ENCODE data around the gene POU3F2. TPM values are rescaled to one million over a fixed set of nuclear protein-coding genes. Genes with fewer than 3 reads are reported as not detected.

The POU3F2 gene
- total and polyA plus RNA-seq, 2 of the 13 experiments (the other 11 are each of a cell fraction or from before 2014, with no cell fraction given), result not detected

DNA sequence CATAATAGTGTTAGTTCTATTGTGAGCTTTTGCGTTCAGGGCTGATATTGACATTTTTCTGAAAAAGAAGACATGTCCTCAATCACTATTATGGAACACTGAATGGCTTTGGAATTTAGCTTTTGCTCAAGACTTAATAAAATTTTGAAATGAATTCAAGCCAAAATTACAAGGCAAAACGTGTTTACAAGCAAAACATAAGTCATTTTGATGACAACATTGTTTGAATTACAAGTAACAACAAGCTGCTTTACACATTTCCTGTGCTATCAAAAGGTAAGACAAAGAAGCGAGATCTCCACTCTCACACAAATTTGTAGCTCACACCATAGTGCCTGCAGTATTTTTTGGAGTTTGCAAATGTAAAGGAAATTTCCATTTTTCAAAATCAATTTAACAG is 37.4 kb downstream of the POU3F2 start:
- FAIRE-seq, result no peak
- 98% methylated on average over 3 of the region's 3 CpGs for WGBS (ENCODE audit: low lambda C conversion rate)
- Histone ChIP-seq H3K4me1 (ENCODE audit: insufficient read depth, low read length) (no peaks in the 10 kb centered on the region), H3K9ac (ENCODE audit: insufficient read depth, low read depth, low read length) (no peak overlapping the region), H3K36me3 (replicated peaks in 1 of 2; ENCODE audit: control insufficient read depth in 1 of 2, insufficient read depth in 2 of 2, low read length in 2 of 2) (peaks cover 3 to 4% of the 10 kb centered on the region in 2 experiments; a peak in 1 of 5 replicates), H4K20me1 (ENCODE audit: insufficient read depth, low read length) (no peaks in the 10 kb centered on the region), H3K27ac (ENCODE audit: extremely low read length, insufficient read depth, low read length) (no peak overlapping the region), H2AFZ (ENCODE audit: low read length) (no peak overlapping the region), H3K4me2 (ENCODE audit: low read depth, low read length) (no peak overlapping the region), H3K4me3 (replicated peaks in 1 of 3; ENCODE audit: insufficient read depth in 1 of 3, low read depth in 2 of 3, low read length in 3 of 3) (no peak overlapping the region), H3K79me2 (ENCODE audit: insufficient read depth, low read length) (no peaks in the 10 kb centered on the region), H3K9me3 (ENCODE audit: low read length) (no peaks in the 10 kb centered on the region), H3K27me3 (ENCODE audit: control insufficient read depth in 1 of 2, insufficient read depth in 2 of 2, low read length in 2 of 2) (no peaks in the 10 kb centered on the region)
- in situ Hi-C loops (cut with HindIII; ENCODE audit: extremely low pct_ligation_motif_present, low pct_unique_long_range_greater_than_20kb), result no loop called here
- intact Hi-C loops (cut with micrococcal nuclease; ENCODE audit: unreplicated experiment), result no loop called here
- ChIA-PET CTCF (ENCODE audit: low intra/inter-chr PET ratio, low total read pairs) (no interaction called here), POLR2A (no interaction called here)
- DNase-seq (ENCODE audit: low spot score), result no peak
- ATAC-seq, result no peak
- BruUV-seq (replicated peaks), result no TSS peak
- no peak for TF ChIP-seq CHD2 (IDR thresholded peaks at IDR 0.05; ENCODE audit: low read depth, low read length)
- no peak for TF ChIP-seq SALL1 (CRISPR knock-in tag; IDR thresholded peaks at IDR 0.05)
- no peak for TF ChIP-seq MIER3 (CRISPR knock-in tag; IDR thresholded peaks at IDR 0.05; ENCODE audit: borderline replicate concordance)
- TF ChIP-seq MAF1 (CRISPR knock-in tag; IDR thresholded peaks at IDR 0.05; ENCODE audit: borderline replicate concordance), result no peak
- TF ChIP-seq ZNF710 (CRISPR knock-in tag; IDR thresholded peaks at IDR 0.05; ENCODE audit: borderline replicate concordance), result no peak
- TF ChIP-seq, protein P1, sequence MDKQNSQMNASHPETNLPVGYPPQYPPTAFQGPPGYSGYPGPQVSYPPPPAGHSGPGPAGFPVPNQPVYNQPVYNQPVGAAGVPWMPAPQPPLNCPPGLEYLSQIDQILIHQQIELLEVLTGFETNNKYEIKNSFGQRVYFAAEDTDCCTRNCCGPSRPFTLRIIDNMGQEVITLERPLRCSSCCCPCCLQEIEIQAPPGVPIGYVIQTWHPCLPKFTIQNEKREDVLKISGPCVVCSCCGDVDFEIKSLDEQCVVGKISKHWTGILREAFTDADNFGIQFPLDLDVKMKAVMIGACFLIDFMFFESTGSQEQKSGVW (CRISPR knock-in tag; IDR thresholded peaks at IDR 0.05; ENCODE audit: borderline replicate concordance), result no peak
- TF ChIP-seq STAT5B (CRISPR knock-in tag; IDR thresholded peaks at IDR 0.05), result no peak
- no peak for TF ChIP-seq SMYD3 (CRISPR knock-in tag; IDR thresholded peaks at IDR 0.05)
- TF ChIP-seq, protein P2, sequence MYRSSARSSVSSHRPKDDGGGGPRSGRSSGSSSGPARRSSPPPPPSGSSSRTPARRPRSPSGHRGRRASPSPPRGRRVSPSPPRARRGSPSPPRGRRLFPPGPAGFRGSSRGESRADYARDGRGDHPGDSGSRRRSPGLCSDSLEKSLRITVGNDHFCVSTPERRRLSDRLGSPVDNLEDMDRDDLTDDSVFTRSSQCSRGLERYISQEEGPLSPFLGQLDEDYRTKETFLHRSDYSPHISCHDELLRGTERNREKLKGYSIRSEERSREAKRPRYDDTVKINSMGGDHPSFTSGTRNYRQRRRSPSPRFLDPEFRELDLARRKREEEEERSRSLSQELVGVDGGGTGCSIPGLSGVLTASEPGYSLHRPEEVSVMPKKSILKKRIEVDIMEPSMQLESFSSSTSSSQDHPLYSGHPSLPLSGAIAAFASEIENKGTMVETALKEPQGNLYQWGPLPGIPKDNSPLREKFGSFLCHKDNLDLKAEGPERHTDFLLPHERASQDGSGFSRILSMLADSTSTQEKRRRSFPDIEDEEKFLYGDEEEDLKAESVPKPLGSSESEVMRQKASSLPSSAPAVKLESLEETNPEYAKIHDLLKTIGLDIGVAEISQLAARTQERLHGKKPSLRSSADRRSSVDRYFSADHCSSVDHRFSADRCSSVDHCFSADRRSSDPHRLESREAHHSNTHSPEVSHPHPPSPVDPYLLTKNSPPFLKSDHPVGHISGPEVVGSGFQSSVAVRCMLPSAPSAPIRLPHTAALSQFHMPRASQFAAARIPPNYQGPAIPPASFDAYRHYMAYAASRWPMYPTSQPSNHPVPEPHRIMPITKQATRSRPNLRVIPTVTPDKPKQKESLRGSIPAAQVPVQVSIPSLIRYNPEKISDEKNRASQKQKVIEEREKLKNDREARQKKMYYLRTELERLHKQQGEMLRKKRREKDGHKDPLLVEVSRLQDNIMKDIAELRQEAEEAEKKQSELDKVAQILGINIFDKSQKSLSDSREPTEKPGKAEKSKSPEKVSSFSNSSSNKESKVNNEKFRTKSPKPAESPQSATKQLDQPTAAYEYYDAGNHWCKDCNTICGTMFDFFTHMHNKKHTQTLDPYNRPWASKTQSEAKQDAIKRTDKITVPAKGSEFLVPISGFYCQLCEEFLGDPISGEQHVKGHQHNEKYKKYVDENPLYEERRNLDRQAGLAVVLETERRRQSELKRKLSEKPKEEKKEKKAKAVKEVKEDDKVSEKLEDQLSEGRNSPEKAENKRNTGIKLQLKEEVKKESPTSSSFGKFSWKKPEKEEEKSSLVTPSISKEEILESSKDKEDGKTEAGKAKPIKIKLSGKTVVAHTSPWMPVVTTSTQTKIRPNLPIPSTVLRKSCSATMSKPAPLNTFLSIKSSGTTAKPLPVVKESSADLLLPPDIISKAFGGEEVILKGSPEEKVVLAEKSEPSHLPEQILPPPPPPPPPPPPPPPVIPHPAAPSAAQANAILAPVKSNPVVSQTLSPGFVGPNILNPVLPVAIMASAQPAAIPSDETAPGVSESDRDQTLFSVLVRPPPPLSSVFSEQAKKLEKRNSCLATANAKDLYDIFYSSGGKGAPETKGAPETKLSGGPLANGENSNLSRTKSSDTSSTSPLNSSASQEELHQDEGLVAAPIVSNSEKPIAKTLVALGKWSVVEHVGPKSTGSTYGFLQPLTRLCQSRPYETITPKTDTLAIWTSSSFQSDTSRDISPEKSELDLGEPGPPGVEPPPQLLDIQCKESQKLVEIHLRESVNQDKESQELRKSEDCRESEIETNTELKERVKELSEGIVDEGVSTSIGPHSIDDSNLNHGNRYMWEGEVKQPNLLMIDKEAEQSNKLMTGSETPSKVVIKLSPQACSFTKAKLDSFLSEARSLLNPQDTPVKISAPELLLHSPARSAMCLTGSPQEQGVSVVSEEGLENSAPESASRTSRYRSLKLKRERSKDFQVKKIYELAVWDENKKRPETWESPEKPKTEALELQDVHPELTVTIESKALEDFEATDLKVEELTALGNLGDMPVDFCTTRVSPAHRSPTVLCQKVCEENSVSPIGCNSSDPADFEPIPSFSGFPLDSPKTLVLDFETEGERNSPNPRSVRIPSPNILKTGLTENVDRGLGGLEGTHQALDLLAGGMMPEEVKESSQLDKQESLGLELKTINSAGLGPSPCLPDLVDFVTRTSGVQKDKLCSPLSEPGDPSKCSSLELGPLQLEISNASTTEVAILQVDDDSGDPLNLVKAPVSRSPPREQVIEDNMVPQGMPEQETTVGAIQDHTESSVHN (CRISPR knock-in tag; IDR thresholded peaks at IDR 0.05), result no peak
- no peak for TF ChIP-seq ZBTB8A (CRISPR knock-in tag; IDR thresholded peaks at IDR 0.05; ENCODE audit: borderline replicate concordance, low read depth)
- TF ChIP-seq, protein P3, sequence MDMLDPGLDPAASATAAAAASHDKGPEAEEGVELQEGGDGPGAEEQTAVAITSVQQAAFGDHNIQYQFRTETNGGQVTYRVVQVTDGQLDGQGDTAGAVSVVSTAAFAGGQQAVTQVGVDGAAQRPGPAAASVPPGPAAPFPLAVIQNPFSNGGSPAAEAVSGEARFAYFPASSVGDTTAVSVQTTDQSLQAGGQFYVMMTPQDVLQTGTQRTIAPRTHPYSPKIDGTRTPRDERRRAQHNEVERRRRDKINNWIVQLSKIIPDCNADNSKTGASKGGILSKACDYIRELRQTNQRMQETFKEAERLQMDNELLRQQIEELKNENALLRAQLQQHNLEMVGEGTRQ (IDR thresholded peaks at IDR 0.05; ENCODE audit: low read depth, low read length), result no peak
- TF ChIP-seq, protein P3 (CRISPR knock-in tag; IDR thresholded peaks at IDR 0.05; ENCODE audit: borderline replicate concordance), result no peak
